ENCODE results near the gene C10orf95. TPM values are rescaled to one million over a fixed set of nuclear protein-coding genes. Genes with fewer than 3 reads are reported as not detected.

Gene C10orf95
- total and polyA plus RNA-seq, 2 experiments from 2014 or later, result 0.69 to 1.1 TPM

- Mint-ChIP-seq H3K9me3 (no peaks in the 10 kb centered on the region), H3K36me3 (ENCODE audit: low read depth) (peaks cover 9% of the 10 kb centered on the region), H3K27ac (no peak overlapping the region), H3K4me1 (no peaks in the 10 kb centered on the region), H3K4me3 (no peak overlapping the region), H3K27me3 (ENCODE audit: insufficient read depth, low read depth, poor library complexity) (no peaks in the 10 kb centered on the region)
- Histone ChIP-seq H3K27me3 (ENCODE audit: insufficient read depth) (no peaks in the 10 kb centered on the region), H4K20me1 (replicated peaks; ENCODE audit: insufficient read depth) (peaks cover 55% of the 10 kb centered on the region), H3K79me2 (replicated peaks; ENCODE audit: insufficient read depth) (peaks cover 53% of the 10 kb centered on the region), H3F3A (replicated peaks; ENCODE audit: low read depth) (no peaks in the 10 kb centered on the region), H3K27ac (ENCODE audit: low read depth) (no peak overlapping the region), H3K9me2 (ENCODE audit: insufficient read depth) (no peaks in the 10 kb centered on the region), H3K4me1 (ENCODE audit: insufficient read depth) (no peaks in the 10 kb centered on the region), H3K4me3 (no peak overlapping the region), H2AFZ (no peak overlapping the region), H3K36me3 (ENCODE audit: insufficient read depth) (peaks cover 10% of the 10 kb centered on the region; the same call in 1 of the 2 replicates), H3K4me2 (no peak overlapping the region)
- no peak for TF ChIP-seq REST (IDR thresholded peaks at IDR 0.05; ENCODE audit: unreplicated experiment)
- TF ChIP-seq STAT1 (IDR thresholded peaks at IDR 0.05; ENCODE audit: unreplicated experiment), result no peak
- TF ChIP-seq JUNB (IDR thresholded peaks at IDR 0.05; ENCODE audit: unreplicated experiment), result no peak
- TF ChIP-seq ZNF331 (CRISPR knock-in tag; IDR thresholded peaks at IDR 0.05; ENCODE audit: low read depth), result no peak
- TF ChIP-seq ZNF462 (CRISPR knock-in tag; IDR thresholded peaks at IDR 0.05), result no peak
- TF ChIP-seq EZH2phosphoT487 (IDR thresholded peaks at IDR 0.05; ENCODE audit: unreplicated experiment), result no peak
- no peak for TF ChIP-seq EZH2 (IDR thresholded peaks at IDR 0.05; ENCODE audit: low read depth, unreplicated experiment)
- ATAC-seq (no peak), DNase-seq (ENCODE audit: low spot score) (no peak)
Observed at GRCh38 chr10:102493771-102494170, 42.4 kb upstream of the C10orf95 start.
